Endodermal cell (in vitro differentiated cells): ENCODE results near the gene PCSK6. TPM values are rescaled to one million over a fixed set of nuclear protein-coding genes. Genes with fewer than 3 reads are reported as not detected.
"Not testable (repeated sequence)": the region's sequence is repeated elsewhere in the genome, so short reads cannot be mapped to it uniquely, and the experiment has no call there.

Experiments
- DNase-seq: peaks from one replicate; pipeline ENCODE4 v3.0.0-alpha.2; 2017
- H3K27ac ChIP-seq: 2 replicates; pipeline ENCODE4 v1.5.1; 2013; ENCODE audit warnings: mild to moderate bottlenecking, low read depth, low read length, moderate library complexity
- H3K27me3 ChIP-seq: 2 replicates; pipeline ENCODE4 v1.6.1; 2013; ENCODE audit warnings: mild to moderate bottlenecking, low read length, moderate library complexity; ENCODE audit not compliant: insufficient read depth, control insufficient read depth, poor library complexity, severe bottlenecking
- H3K36me3 ChIP-seq: 2 replicates; pipeline ENCODE4 v1.7.0; 2013; ENCODE audit warnings: mild to moderate bottlenecking, low read length, moderate library complexity; ENCODE audit not compliant: control insufficient read depth, insufficient read depth
- H3K4me1 ChIP-seq: one replicate; pipeline ENCODE4 v1.7.0; 2013; ENCODE audit warnings: low read length; ENCODE audit not compliant: control insufficient read depth, insufficient read depth
- H3K4me3 ChIP-seq: 2 replicates; pipeline ENCODE4 v1.5.1; 2013; ENCODE audit warnings: mild to moderate bottlenecking, low read length, moderate library complexity
- H3K9ac ChIP-seq: 2 replicates; pipeline ENCODE4 v1.6.1; 2013; ENCODE audit warnings: mild to moderate bottlenecking, low read length, moderate library complexity; ENCODE audit not compliant: poor library complexity, severe bottlenecking; ENCODE audit errors: extremely low read depth
- H3K9me3 ChIP-seq: 2 replicates; pipeline ENCODE4 v1.6.1; 2013; ENCODE audit warnings: mild to moderate bottlenecking, low read length, moderate library complexity; ENCODE audit not compliant: control insufficient read depth
- H3K27ac Mint-ChIP-seq: 2 replicates; pipeline ENCODE4 v1.8.0; 2020; ENCODE audit warnings: mixed read lengths
- H3K27me3 Mint-ChIP-seq: 2 replicates; pipeline ENCODE4 v1.8.0; 2021; ENCODE audit warnings: mild to moderate bottlenecking, mixed read lengths; ENCODE audit not compliant: insufficient read depth
- H3K36me3 Mint-ChIP-seq: 2 replicates; pipeline ENCODE4 v1.8.0; 2020; ENCODE audit warnings: low read depth, mixed read lengths
- H3K4me1 Mint-ChIP-seq: 2 replicates; pipeline ENCODE4 v1.8.0; 2020; ENCODE audit warnings: mixed read lengths
- H3K4me3 Mint-ChIP-seq: 2 replicates; pipeline ENCODE4 v1.8.0; 2020; ENCODE audit warnings: mild to moderate bottlenecking, moderate library complexity, mixed read lengths
- H3K9me3 Mint-ChIP-seq: 2 replicates; pipeline ENCODE4 v1.8.0; 2020; ENCODE audit warnings: mild to moderate bottlenecking, mixed read lengths
- WGBS, 2 experiments: methylation state at CpG; one replicate each; pipeline versions ENCODE4 v1.1.5 to v1.1.7; 2013; ENCODE audit warnings: missing lambda C conversion rate in 2 of 2, mixed read lengths in 1 of 2; ENCODE audit not compliant: insufficient coverage in 1 of 2, insufficient read length in 1 of 2; 5-methylcytosine and 5-hydroxymethylcytosine counted together
- total RNA-seq, 2 donors: library from RNA; stranded (reverse); fragmentation: NEBNext Ultra II Directional in 1 of 2; extraction: Animal tissue kit (Norgen Biotek cat#: 25700) in 1 of 2; gene quantifications; 2 replicates in 1 of 2; 3 replicates in 1 of 2; pipeline ENCODE4 v1.2.1, GENCODE V29; 2021
- TF ChIP-seq, protein P1 (sequence below): fragments of 200-600 bp; sonication (generic); conservative IDR thresholded peaks from 2 replicates; pipeline ENCODE4 v1.5.0; 2021; ENCODE audit warnings: antibody characterized with exemption, mild to moderate bottlenecking

PCSK6 gene
- total RNA-seq, 2 donors from 2014 or later = 6.6 to 9.8 TPM

DNA sequence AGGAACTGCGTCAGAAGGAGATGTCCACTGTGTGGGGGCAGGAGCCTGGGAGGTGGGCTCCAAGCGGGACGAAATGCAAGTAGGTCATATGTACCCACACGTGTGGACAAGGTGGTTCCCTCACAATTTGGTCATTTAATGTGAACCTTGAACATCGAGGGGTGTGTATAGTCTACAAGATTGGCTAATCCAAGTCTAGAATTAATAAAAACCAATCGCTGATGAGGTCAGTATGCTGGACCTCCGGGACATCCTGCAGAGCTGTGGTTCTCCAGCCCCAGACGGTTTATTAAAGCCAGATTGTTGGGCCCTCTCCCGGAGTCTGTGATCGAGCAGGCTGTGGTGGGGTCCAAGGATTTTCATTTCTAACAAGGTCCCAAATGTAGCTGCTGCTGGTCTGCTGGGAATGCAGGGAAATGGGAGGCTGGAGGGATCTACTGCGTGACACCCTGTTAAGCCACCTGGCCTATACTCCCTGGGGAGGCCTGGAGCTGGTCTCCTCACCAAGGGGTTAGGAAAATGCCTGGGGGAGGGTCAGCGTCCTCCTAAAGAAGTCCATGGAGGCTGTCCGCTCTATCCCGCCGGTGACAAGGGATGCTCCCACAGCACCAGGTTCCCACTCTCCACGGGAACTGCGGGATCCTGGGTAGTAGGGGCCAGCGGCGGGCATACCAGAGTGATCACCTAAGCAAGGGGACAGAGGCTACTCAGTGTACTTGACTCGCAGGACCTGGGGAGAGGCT is 25.1 kb downstream of the PCSK6 start:
- Histone ChIP-seq H3K36me3 (no peaks in the 10 kb centered on the region), H3K27ac (no peak overlapping the region), H3K9ac (no peak overlapping the region), H3K9me3 (no peaks in the 10 kb centered on the region), H3K27me3 (no peaks in the 10 kb centered on the region), H3K4me1 (no peaks in the 10 kb centered on the region), H3K4me3 (no peak overlapping the region)
- peaks cover 6% of the 10 kb centered on the region for H3K9me3 Mint-ChIP-seq
- H3K27ac Mint-ChIP-seq = no peak overlapping the region
- TF ChIP-seq, protein P1, sequence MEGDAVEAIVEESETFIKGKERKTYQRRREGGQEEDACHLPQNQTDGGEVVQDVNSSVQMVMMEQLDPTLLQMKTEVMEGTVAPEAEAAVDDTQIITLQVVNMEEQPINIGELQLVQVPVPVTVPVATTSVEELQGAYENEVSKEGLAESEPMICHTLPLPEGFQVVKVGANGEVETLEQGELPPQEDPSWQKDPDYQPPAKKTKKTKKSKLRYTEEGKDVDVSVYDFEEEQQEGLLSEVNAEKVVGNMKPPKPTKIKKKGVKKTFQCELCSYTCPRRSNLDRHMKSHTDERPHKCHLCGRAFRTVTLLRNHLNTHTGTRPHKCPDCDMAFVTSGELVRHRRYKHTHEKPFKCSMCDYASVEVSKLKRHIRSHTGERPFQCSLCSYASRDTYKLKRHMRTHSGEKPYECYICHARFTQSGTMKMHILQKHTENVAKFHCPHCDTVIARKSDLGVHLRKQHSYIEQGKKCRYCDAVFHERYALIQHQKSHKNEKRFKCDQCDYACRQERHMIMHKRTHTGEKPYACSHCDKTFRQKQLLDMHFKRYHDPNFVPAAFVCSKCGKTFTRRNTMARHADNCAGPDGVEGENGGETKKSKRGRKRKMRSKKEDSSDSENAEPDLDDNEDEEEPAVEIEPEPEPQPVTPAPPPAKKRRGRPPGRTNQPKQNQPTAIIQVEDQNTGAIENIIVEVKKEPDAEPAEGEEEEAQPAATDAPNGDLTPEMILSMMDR = no peak
- no peak overlapping the region for H3K4me3 Mint-ChIP-seq
- H3K27me3 Mint-ChIP-seq = peaks cover 6% of the 10 kb centered on the region
- no peaks in the 10 kb centered on the region for H3K36me3 Mint-ChIP-seq
- DNase-seq = peak; percentile 26
- 86 to 88% methylated on average over 17 to 20 of the region's 20 CpGs for WGBS, 2 experiments
- peaks cover 8% of the 10 kb centered on the region for H3K4me1 Mint-ChIP-seq

DNA sequence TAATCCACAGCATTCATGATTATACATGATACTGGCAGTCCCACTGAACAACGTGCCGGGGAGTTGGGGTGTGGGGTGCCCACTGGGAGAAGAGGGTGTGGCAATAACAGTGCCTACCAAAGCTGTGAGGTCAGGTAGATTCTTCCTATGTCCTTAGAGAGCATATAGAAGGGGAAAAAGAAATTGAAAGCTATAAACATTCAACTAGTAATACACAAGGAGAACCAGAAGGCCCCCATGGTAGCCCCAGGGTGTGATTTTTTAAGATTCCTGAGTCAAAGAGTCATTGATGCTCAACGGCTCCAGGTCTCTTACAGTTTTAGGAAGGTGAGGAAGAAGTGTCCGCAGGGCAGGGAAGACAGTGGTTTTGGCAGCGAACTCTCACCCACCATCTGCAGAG is 25.8 kb downstream of the PCSK6 start:
- H3K36me3 Mint-ChIP-seq, H3K9me3 Mint-ChIP-seq, H3K4me3 ChIP-seq, H3K27me3 Mint-ChIP-seq, H3K27ac Mint-ChIP-seq, H3K27ac ChIP-seq, H3K4me3 Mint-ChIP-seq, H3K9me3 ChIP-seq, H3K4me1 ChIP-seq, H3K36me3 ChIP-seq, H3K9ac ChIP-seq, H3K27me3 ChIP-seq: not testable (repeated sequence)
- peak; percentile 4 for DNase-seq
- 90 to 97% methylated on average over 2 of the region's 5 CpGs for whole genome bisulfite sequencing, 2 experiments
- peaks cover 11% of the 10 kb centered on the region for H3K4me1 Mint-ChIP-seq

DNA sequence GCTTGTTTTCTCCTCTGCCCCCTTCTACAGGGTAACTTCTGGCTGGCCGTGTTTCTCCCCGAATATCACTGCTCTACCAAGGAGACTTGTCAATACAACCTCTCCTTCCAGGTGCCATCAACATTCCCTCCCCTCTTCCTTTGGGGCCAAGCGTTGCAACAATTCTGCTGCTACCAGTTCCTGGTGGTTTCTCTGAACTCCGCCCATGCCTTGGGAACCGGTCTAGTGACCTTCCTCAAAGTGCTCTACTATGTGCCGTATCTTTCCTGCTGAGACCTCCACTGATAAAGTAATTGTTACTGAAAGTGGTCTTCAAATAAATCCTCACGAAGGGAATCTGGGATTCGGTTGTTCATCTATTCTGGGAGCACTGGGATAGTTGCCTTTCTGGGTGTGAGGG is 26.2 kb downstream of the PCSK6 start:
- no peaks in the 10 kb centered on the region for H3K27me3 Mint-ChIP-seq
- no peaks in the 10 kb centered on the region for H3K9me3 ChIP-seq
- TF ChIP-seq, protein P1 = no peak
- H3K4me1 Mint-ChIP-seq = peaks cover 15% of the 10 kb centered on the region
- H3K36me3 ChIP-seq = no peaks in the 10 kb centered on the region
- H3K4me1 ChIP-seq = no peaks in the 10 kb centered on the region
- DNase-seq = peak; percentile 42
- 77 to 93% methylated on average over 4 to 7 of the region's 8 CpGs for WGBS, 2 experiments
- H3K27me3 ChIP-seq = no peaks in the 10 kb centered on the region
- H3K36me3 Mint-ChIP-seq = no peaks in the 10 kb centered on the region
- peaks cover 6% of the 10 kb centered on the region for H3K9me3 Mint-ChIP-seq
- H3K4me3 ChIP-seq = no peak overlapping the region
- no peak overlapping the region for H3K27ac Mint-ChIP-seq
- H3K4me3 Mint-ChIP-seq = no peak overlapping the region
- H3K27ac ChIP-seq = no peak overlapping the region
- no peak overlapping the region for H3K9ac ChIP-seq
